ENCODE results near the gene SELENOO.

GRCh38 chr22:50222508-50222907, 21.7 kb downstream of the SELENOO start:
- TF ChIP-seq, protein P1, sequence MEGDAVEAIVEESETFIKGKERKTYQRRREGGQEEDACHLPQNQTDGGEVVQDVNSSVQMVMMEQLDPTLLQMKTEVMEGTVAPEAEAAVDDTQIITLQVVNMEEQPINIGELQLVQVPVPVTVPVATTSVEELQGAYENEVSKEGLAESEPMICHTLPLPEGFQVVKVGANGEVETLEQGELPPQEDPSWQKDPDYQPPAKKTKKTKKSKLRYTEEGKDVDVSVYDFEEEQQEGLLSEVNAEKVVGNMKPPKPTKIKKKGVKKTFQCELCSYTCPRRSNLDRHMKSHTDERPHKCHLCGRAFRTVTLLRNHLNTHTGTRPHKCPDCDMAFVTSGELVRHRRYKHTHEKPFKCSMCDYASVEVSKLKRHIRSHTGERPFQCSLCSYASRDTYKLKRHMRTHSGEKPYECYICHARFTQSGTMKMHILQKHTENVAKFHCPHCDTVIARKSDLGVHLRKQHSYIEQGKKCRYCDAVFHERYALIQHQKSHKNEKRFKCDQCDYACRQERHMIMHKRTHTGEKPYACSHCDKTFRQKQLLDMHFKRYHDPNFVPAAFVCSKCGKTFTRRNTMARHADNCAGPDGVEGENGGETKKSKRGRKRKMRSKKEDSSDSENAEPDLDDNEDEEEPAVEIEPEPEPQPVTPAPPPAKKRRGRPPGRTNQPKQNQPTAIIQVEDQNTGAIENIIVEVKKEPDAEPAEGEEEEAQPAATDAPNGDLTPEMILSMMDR (IDR thresholded peaks at IDR 0.05): no peak
- TF ChIP-seq ZFX (IDR thresholded peaks at IDR 0.05; ENCODE audit: borderline replicate concordance): no peak
